Esophagus squamous epithelium (tissue), 4 donors: ENCODE results near the gene GCFC2.

Source experiments
- POLR2A ChIP-seq, 4 donors: fragments of 450-650 bp; IDR thresholded peaks; one replicate each; pipeline ENCODE4 v1.6.1; 2017; ENCODE audit warnings: antibody characterized with exemption in 4 of 4, mild to moderate bottlenecking in 4 of 4, moderate library complexity in 3 of 4
- TF ChIP-seq, protein P1 (sequence below), 6 experiments: fragments of 450-650 bp in 4 of 6; fragments of 200-600 bp in 2 of 6; sonication (generic) in 2 of 6; IDR thresholded peaks; one replicate each; pipeline ENCODE4 v1.5.1; 2016 to 2019; ENCODE audit warnings: antibody characterized with exemption in 6 of 6, mild to moderate bottlenecking in 4 of 6, moderate library complexity in 4 of 6

GRCh38 chr2:75702593-75702992 lies 8.1 kb downstream of the GCFC2 start:
- TF ChIP-seq, protein P1, sequence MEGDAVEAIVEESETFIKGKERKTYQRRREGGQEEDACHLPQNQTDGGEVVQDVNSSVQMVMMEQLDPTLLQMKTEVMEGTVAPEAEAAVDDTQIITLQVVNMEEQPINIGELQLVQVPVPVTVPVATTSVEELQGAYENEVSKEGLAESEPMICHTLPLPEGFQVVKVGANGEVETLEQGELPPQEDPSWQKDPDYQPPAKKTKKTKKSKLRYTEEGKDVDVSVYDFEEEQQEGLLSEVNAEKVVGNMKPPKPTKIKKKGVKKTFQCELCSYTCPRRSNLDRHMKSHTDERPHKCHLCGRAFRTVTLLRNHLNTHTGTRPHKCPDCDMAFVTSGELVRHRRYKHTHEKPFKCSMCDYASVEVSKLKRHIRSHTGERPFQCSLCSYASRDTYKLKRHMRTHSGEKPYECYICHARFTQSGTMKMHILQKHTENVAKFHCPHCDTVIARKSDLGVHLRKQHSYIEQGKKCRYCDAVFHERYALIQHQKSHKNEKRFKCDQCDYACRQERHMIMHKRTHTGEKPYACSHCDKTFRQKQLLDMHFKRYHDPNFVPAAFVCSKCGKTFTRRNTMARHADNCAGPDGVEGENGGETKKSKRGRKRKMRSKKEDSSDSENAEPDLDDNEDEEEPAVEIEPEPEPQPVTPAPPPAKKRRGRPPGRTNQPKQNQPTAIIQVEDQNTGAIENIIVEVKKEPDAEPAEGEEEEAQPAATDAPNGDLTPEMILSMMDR (IDR thresholded peaks at IDR 0.05), result no peak
- no peak for TF ChIP-seq POLR2A (IDR thresholded peaks at IDR 0.05)
